HepG2 (cell line): ENCODE data around the gene SRSF2. TPM values are rescaled to one million over a fixed set of nuclear protein-coding genes. Genes with fewer than 3 reads are reported as not detected.

ENCODE experiments used
- ATAC-seq: fragments of 200-7000 bp; cut with Tn5 transposase; 3 replicates; pipeline ENCODE4 v1.9.1; 2020; ENCODE audit warnings: mild to moderate bottlenecking, moderate library complexity
- BruUV-seq: library from RNA; stranded (reverse); fragments of 400-500 nt; replicated peaks from 2 replicates; lab custom pipeline; 2021; lab: Mats Ljungman, UMichigan
- CTCF ChIA-PET: fragments of 300-600 bp; formaldehyde crosslinking; extraction: SDS; loops from one replicate; lab custom pipeline; 2021; ENCODE audit warnings: low total read pairs, inconsistent platforms, low intra/inter-chr PET ratio; lab: Yijun Ruan, JAX
- POLR2A ChIA-PET: fragments of 350-600 bp; sonication (Branson Sonifier 250); formaldehyde crosslinking; loops from one replicate; lab custom pipeline; 2020; ENCODE audit warnings: antibody characterized with exemption, inconsistent platforms; lab: Yijun Ruan, JAX
- DNase-seq: peaks from one replicate; pipeline ENCODE4 v3.0.0-alpha.2; 2015; ENCODE audit warnings: low spot score
- FAIRE-seq: peaks from 3 replicates; lab custom pipeline; 2011; peaks lifted over from hg19 to GRCh38; lab: Jason Lieb, UNC
- H2AFZ ChIP-seq: one replicate; pipeline ENCODE4 v1.6.1; 2011; ENCODE audit warnings: low read length, inconsistent platforms
- H3K27ac ChIP-seq: fragments of 300-600 bp; 3 replicates; pipeline ENCODE4 v1.8.0; 2011; ENCODE audit warnings: mixed run types, mild to moderate bottlenecking, mixed read lengths, low read length, inconsistent platforms; ENCODE audit not compliant: insufficient read depth; ENCODE audit errors: extremely low read length
- H3K27me3 ChIP-seq, 2 experiments: fragments of 200-600 bp in 1 of 2; 2 replicates in 1 of 2; 3 replicates in 1 of 2; pipeline versions ENCODE4 v1.6.0 to v1.8.0; 2011; ENCODE audit warnings: low read length in 2 of 2, mild to moderate bottlenecking in 2 of 2, moderate library complexity in 2 of 2, inconsistent platforms in 1 of 2; ENCODE audit not compliant: insufficient read depth in 2 of 2, control insufficient read depth in 1 of 2
- H3K36me3 ChIP-seq, 2 experiments: fragments of 200-600 bp in 1 of 2; replicated peaks in 1 of 2; 2 replicates in 1 of 2; 3 replicates in 1 of 2; pipeline versions ENCODE4 v1.5.1 to v1.8.0; 2011; ENCODE audit warnings: low read length in 2 of 2, inconsistent platforms in 1 of 2; ENCODE audit not compliant: insufficient read depth in 2 of 2, control insufficient read depth in 1 of 2
- H3K4me1 ChIP-seq: 2 replicates; pipeline ENCODE4 v1.5.1; 2012; ENCODE audit warnings: low read length, inconsistent platforms; ENCODE audit not compliant: insufficient read depth
- H3K4me2 ChIP-seq: 2 replicates; pipeline ENCODE4 v1.6.0; 2011; ENCODE audit warnings: low read depth, low read length, inconsistent platforms
- H3K4me3 ChIP-seq, 3 experiments: fragments of 200-600 bp in 1 of 3; sonication (generic), shearing (Covaris generic) in 1 of 3; replicated peaks in 1 of 3; 2 replicates each; pipeline ENCODE4 v1.5.1; 2011 to 2016; ENCODE audit warnings: low read length in 3 of 3, inconsistent platforms in 2 of 3, low read depth in 2 of 3, mild to moderate bottlenecking in 2 of 3, control low read depth in 1 of 3, mixed read lengths in 1 of 3; ENCODE audit not compliant: insufficient read depth in 1 of 3
- H3K79me2 ChIP-seq: one replicate; pipeline ENCODE4 v1.6.1; 2011; ENCODE audit warnings: low read length, inconsistent platforms; ENCODE audit not compliant: insufficient read depth
- H3K9ac ChIP-seq: 2 replicates; pipeline ENCODE4 v1.6.0; 2011; ENCODE audit warnings: mild to moderate bottlenecking, low read depth, low read length, inconsistent platforms; ENCODE audit not compliant: insufficient read depth
- H3K9me3 ChIP-seq: 2 replicates; pipeline ENCODE4 v1.5.1; 2012; ENCODE audit warnings: mild to moderate bottlenecking, low read length
- H4K20me1 ChIP-seq: 2 replicates; pipeline ENCODE4 v1.6.0; 2011; ENCODE audit warnings: inconsistent platforms, mild to moderate bottlenecking, low read length, moderate library complexity; ENCODE audit not compliant: insufficient read depth
- BCL6 ChIP-seq: IDR thresholded peaks from 2 replicates; pipeline ENCODE4 v1.6.1; 2016; ENCODE audit warnings: missing genetic modification reagents, missing compliant biosample characterization
- IRF2 ChIP-seq: IDR thresholded peaks from 2 replicates; pipeline ENCODE4 v1.6.1; 2018; ENCODE audit warnings: missing genetic modification reagents, missing compliant biosample characterization
- MAX ChIP-seq: IDR thresholded peaks from 2 replicates; pipeline ENCODE4 v1.6.1; 2012; ENCODE audit warnings: inconsistent platforms
- NFIC ChIP-seq: IDR thresholded peaks from 2 replicates; pipeline ENCODE4 v1.6.1; 2012; ENCODE audit warnings: mild to moderate bottlenecking, low read length, inconsistent platforms
- PAF1 ChIP-seq: IDR thresholded peaks from 2 replicates; pipeline ENCODE4 v1.6.1; 2016; ENCODE audit warnings: missing genetic modification reagents, missing compliant biosample characterization
- STAG1 ChIP-seq: sonication (generic); formaldehyde crosslinking; IDR thresholded peaks from 2 replicates; pipeline ENCODE4 v1.4.0; 2020; ENCODE audit warnings: missing genetic modification reagents
- ZBTB37 ChIP-seq: sonication (generic); formaldehyde crosslinking; IDR thresholded peaks from 2 replicates; pipeline ENCODE4 v1.4.0; 2020; ENCODE audit warnings: mild to moderate bottlenecking, missing genetic modification reagents
- ZNF17 ChIP-seq: sonication (generic); formaldehyde crosslinking; IDR thresholded peaks from 2 replicates; pipeline ENCODE4 v1.5.0; 2020; ENCODE audit warnings: mild to moderate bottlenecking, missing genetic modification reagents
- ZNF280D ChIP-seq: sonication (generic); formaldehyde crosslinking; IDR thresholded peaks from 2 replicates; pipeline ENCODE4 v1.5.1; 2020; ENCODE audit warnings: mild to moderate bottlenecking, missing genetic modification reagents
- WGBS: methylation state at CpG from one replicate; pipeline ENCODE4 v1.1.6; 2017; ENCODE audit warnings: low lambda C conversion rate; 5-methylcytosine and 5-hydroxymethylcytosine counted together
- in situ Hi-C: cut with HindIII; loops from 2 replicates; pipeline ENCODE4 v1.10.0; 2017; ENCODE audit warnings: low pct_unique_long_range_greater_than_20kb; ENCODE audit not compliant: extremely low pct_ligation_motif_present
- intact Hi-C: fragments of 100-400 bp; cut with micrococcal nuclease; formaldehyde crosslinking; loops from one replicate; pipeline ENCODE4 v1.10.0; 2022; ENCODE audit not compliant: unreplicated experiment
- polyA plus RNA-seq, 8 experiments: library from polyadenylated mRNA; depleted of rRNA in 3 of 8; stranded (reverse) in 7 of 8; unstranded in 1 of 8; fragments of >200 nt; fragmentation: Illumina TruSeq in 4 of 8; extraction: Trizol in 4 of 8; gene quantifications; 2 replicates each; pipeline versions ENCODE4 v1.2.1 to v1.2.3, GENCODE V29; 2011 to 2016; ENCODE audit warnings: low read depth in 4 of 8, missing spikeins in 1 of 8, mixed read lengths in 1 of 8; ENCODE audit not compliant: insufficient read depth in 1 of 8
- total RNA-seq, 5 experiments: library from RNA; depleted of rRNA; stranded (reverse); fragments of >200 nt; fragmentation: Illumina TruSeq; extraction: Trizol; gene quantifications; 2 replicates each; pipeline ENCODE4 v1.2.3, GENCODE V29; 2016; ENCODE audit warnings: low read depth in 1 of 5
- TF ChIP-seq, protein P1 (sequence below): sonication (generic); formaldehyde crosslinking; IDR thresholded peaks from 2 replicates; pipeline ENCODE4 v1.4.0; 2020; ENCODE audit warnings: missing genetic modification reagents
- TF ChIP-seq, protein P2 (sequence below): sonication (generic); formaldehyde crosslinking; IDR thresholded peaks from 2 replicates; pipeline ENCODE4 v1.5.0; 2020; ENCODE audit warnings: missing genetic modification reagents, mild to moderate bottlenecking, borderline replicate concordance
- TF ChIP-seq, protein P3 (sequence below): sonication (generic); formaldehyde crosslinking; IDR thresholded peaks from 2 replicates; pipeline ENCODE4 v1.8.0; 2022; ENCODE audit warnings: missing genetic modification reagents, mild to moderate bottlenecking, inconsistent platforms, borderline replicate concordance

The SRSF2 gene
- total and polyA plus RNA-seq, 2 of the 13 experiments (the other 11 are each of a cell fraction or from before 2014, with no cell fraction given), result 306 to 319 TPM

- POLR2A ChIA-PET, result interaction anchor here (0.9 to 4.1 kb wide), 2 partner anchors 8 to 202 kb away, joined by 3 to 71 read pairs; partner anchors contain the start of genes JMJD6 and METTL23
- Histone ChIP-seq H3K4me3 (peak overlapping the region; percentile 93 to 100 (median 100); a peak in 5 of 6 replicates), H2AFZ (no peak overlapping the region), H3K4me1 (peaks cover 46% of the 10 kb centered on the region), H3K27ac (peak overlapping the region; percentile 96), H3K9ac (peak overlapping the region; percentile 100), H3K4me2 (peak overlapping the region; percentile 88), H3K27me3 (peaks cover 0 to 3% of the 10 kb centered on the region in 2 experiments; a peak in 1 of 5 replicates), H3K9me3 (no peaks in the 10 kb centered on the region), H3K79me2 (peaks cover 65% of the 10 kb centered on the region), H3K36me3 (peaks cover 12 to 35% of the 10 kb centered on the region in 2 experiments), H4K20me1 (peaks cover 35% of the 10 kb centered on the region)
- ATAC-seq, result no peak
- in situ Hi-C loops (no loop called here), intact Hi-C loops (no loop called here)
- peak; percentile 54 for DNase-seq
- no peak for FAIRE-seq
- BruUV-seq, result no TSS peak
- CTCF ChIA-PET, result no interaction called here
- 4% methylated on average over 5 of the region's 5 CpGs for WGBS
- TF ChIP-seq, protein P1, sequence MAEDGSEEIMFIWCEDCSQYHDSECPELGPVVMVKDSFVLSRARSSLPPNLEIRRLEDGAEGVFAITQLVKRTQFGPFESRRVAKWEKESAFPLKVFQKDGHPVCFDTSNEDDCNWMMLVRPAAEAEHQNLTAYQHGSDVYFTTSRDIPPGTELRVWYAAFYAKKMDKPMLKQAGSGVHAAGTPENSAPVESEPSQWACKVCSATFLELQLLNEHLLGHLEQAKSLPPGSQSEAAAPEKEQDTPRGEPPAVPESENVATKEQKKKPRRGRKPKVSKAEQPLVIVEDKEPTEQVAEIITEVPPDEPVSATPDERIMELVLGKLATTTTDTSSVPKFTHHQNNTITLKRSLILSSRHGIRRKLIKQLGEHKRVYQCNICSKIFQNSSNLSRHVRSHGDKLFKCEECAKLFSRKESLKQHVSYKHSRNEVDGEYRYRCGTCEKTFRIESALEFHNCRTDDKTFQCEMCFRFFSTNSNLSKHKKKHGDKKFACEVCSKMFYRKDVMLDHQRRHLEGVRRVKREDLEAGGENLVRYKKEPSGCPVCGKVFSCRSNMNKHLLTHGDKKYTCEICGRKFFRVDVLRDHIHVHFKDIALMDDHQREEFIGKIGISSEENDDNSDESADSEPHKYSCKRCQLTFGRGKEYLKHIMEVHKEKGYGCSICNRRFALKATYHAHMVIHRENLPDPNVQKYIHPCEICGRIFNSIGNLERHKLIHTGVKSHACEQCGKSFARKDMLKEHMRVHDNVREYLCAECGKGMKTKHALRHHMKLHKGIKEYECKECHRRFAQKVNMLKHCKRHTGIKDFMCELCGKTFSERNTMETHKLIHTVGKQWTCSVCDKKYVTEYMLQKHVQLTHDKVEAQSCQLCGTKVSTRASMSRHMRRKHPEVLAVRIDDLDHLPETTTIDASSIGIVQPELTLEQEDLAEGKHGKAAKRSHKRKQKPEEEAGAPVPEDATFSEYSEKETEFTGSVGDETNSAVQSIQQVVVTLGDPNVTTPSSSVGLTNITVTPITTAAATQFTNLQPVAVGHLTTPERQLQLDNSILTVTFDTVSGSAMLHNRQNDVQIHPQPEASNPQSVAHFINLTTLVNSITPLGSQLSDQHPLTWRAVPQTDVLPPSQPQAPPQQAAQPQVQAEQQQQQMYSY (CRISPR knock-in tag), result 0 out of 2 replicates have a peak, but pooled peaks have one; percentile 23
- TF ChIP-seq, protein P2, sequence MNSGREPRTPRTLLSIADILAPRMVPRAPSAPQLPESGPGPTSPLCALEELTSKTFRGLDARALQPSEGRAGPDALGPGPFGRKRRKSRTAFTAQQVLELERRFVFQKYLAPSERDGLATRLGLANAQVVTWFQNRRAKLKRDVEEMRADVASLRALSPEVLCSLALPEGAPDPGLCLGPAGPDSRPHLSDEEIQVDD (CRISPR knock-in tag), result no peak
- peak; percentile 20; the same call in 1 of the 2 replicates for TF ChIP-seq BCL6
- TF ChIP-seq ZNF17 (CRISPR knock-in tag), result no peak
- peak; percentile 64; the same call in 1 of the 2 replicates for TF ChIP-seq MAX
- TF ChIP-seq NFIC, result 0 out of 2 replicates have a peak, but pooled peaks have one; percentile 2
- peak; percentile 34; the same call in 1 of the 2 replicates for TF ChIP-seq PAF1
- TF ChIP-seq, protein P3, sequence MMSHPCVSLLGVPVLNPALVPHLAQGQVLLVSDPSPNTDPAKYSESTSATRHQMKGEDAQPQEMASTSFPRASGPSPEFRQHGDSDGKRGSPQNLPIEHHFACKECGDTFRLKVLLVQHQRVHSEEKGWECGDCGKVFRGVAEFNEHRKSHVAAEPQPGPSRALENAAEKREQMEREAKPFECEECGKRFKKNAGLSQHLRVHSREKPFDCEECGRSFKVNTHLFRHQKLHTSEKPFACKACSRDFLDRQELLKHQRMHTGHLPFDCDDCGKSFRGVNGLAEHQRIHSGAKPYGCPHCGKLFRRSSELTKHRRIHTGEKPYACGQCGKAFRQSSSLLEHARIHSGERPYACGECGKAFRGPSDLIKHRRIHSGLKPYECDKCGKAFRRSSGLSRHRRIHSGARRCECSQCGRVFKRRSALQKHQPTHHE (CRISPR knock-in tag), result no peak
- TF ChIP-seq ZBTB37 (CRISPR knock-in tag), result no peak
- TF ChIP-seq STAG1 (CRISPR knock-in tag), result 0 out of 2 replicates have a peak, but pooled peaks have one; percentile 9
- peak; percentile 41; the same call in 1 of the 2 replicates for TF ChIP-seq ZNF280D (CRISPR knock-in tag)
- 0 out of 2 replicates have a peak, but pooled peaks have one; percentile 25 for TF ChIP-seq IRF2 (CRISPR knock-in tag)
Measured at GRCh38 chr17:76735006-76735405, 2.1 kb downstream of the SRSF2 start.
